Measurements from ENCODE around the gene ATXN7.
A peak's percentile ranks its signal among the peaks of the same experiment; 100 is the strongest.

The ATXN7 gene

GRCh38 chr3:63964681-63965485 lies 101.2 kb downstream of the ATXN7 start:
- peak; percentile 68 for DNase-seq

DNA sequence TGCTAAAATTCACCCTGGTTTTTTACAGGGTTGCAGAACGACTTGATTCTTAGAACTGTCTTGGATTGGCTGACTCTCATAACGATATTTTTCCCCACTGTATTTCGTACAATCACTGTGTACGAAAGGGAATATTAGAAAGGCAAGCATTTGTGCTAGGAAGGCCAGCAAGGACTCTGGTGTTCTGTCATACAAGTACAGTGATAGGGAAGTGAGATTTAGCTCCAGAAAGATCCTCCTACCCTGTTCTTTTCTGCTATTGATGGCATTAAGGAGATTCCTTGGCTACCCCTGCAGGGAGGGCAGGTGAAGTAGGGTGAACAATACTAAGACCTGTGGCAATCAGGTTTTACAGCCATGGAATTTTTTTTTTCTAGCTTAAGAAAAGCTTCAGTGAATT lies 102.3 kb downstream of the ATXN7 start:
- no peak for DNase-seq

DNA sequence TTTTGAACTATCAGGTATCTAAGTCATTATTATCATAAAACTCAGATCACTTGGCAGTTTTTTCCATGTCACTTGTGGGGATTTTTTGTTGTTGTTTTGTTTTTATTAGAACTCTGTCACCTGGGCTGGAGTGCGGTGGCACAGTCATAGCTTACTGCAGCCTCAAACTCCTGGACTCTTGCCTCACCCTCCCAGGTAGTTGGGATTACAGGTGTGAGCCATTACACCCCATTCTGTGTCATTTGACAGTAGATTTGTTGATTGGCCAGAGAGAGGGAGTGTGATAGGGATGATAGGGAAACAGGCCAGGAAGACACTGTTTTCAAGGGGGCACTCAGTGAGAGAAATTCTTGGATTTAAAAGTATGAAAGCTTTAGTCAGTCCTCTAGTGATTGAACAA lies 103.2 kb downstream of the ATXN7 start:
- no peak for DNase-seq

GRCh38 chr3:63967675-63968611 lies 104.3 kb downstream of the ATXN7 start:
- peak; percentile 90 for DNase-seq

- DNase-seq, result no peak
Observed at GRCh38 chr3:63968612-63969350, 105.1 kb downstream of the ATXN7 start.

GRCh38 chr3:63969876-63970275 lies 106.2 kb downstream of the ATXN7 start:
- no peak for DNase-seq

DNA sequence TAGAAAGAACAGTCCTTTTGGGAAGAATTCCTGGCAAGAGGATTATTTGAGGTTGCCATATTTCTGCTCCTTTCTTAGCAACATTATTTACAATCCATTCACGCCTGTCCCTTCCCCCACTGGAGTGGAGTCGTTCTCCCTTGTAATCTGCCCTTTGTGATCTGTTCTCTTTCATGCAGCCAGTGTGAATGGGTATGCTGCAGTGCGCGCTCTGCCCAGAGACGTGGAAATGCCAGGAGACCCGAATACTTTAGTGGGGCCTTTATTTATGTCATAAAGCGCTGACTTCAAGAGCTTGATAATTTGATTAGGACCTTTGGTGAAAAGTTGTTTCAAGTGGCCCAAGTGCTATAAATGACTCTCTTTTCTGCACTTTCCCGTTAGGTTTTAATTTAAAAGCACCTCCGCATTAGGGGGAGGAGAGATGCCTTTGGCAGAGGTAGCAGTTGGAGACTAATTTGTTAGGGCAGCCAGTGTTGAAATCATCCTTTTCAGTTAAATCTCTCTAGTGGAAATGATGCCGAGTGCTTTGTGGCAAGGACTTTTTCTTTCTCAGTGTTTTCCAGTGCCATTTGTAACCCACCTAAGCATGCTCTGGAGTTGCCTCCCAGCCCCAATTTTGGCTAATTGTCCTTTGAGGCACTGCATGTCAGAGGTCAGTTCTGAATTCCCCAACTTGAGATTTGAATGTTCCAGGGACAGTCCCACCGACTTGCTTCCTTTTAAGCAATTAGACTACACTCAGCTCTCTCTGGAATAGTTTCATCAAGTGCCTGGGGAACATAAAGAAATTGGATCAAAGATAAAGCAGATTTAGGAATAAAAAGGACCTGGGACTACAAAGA lies 107.2 kb downstream of the ATXN7 start:
- peak; percentile 67 for DNase-seq

DNA sequence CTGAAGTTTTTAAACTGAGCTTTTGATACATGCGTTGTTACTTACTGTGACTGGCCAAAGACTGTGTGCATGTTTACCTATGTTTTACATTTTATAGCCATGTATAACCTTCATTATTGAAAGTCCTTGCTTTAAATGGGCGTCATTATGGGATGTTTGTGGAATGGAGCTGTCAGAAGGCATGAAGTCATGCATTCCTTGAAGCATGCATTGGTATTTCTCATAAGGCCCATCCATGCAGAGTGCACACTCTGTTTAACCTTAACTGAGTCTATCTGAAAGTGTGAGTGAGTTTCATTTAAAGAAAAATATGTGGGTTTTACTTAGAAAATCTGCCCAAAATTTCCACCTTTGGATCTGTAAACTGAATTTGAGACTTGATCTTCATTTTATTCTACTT lies 108.5 kb downstream of the ATXN7 start:
- no peak for DNase-seq

DNA sequence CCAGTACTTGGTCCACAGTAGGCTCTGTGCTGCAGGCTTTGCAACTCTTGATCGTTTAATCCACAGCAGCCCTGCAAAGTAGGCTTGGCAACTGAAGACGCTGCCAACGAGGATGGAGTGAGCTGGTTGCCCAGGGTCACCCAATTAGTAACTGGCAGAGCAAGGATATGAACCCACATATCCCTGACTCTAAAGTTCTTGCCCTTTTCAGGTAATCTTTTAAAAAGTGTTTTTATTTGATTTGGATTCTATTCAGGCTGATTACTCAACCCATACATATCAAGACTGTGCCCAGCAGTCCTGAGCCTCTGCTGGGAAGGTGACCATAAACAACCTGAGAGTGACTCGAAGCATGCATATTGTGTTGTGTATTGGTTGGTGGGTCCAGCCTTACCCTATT lies 109.3 kb downstream of the ATXN7 start:
- DNase-seq, result no peak

DNA sequence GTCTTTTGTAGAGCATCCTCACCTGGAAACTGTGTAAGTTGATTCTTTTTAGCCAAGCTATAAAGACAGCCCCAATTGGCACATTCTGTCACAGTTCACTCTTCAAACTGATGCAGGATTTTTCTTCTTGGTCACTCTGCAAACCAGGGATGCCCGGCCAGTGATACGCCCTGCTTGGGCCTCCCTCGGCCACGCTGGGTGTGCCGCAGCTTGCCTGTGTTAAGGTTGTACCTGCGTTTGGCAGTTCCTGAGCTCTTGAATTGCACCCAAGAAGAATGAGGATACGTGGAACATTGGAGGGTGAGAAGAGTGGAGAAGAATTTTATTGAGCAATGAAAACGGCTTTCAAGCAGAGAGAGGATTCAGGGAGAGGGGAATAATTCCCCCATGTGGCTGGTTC lies 109.7 kb downstream of the ATXN7 start:
- DNase-seq, result no peak

- no peak for DNase-seq
Observed at GRCh38 chr3:63974451-63974850, 110.8 kb downstream of the ATXN7 start.

- no peak for DNase-seq
Observed at GRCh38 chr3:63975723-63976122, 112.1 kb downstream of the ATXN7 start.

DNA sequence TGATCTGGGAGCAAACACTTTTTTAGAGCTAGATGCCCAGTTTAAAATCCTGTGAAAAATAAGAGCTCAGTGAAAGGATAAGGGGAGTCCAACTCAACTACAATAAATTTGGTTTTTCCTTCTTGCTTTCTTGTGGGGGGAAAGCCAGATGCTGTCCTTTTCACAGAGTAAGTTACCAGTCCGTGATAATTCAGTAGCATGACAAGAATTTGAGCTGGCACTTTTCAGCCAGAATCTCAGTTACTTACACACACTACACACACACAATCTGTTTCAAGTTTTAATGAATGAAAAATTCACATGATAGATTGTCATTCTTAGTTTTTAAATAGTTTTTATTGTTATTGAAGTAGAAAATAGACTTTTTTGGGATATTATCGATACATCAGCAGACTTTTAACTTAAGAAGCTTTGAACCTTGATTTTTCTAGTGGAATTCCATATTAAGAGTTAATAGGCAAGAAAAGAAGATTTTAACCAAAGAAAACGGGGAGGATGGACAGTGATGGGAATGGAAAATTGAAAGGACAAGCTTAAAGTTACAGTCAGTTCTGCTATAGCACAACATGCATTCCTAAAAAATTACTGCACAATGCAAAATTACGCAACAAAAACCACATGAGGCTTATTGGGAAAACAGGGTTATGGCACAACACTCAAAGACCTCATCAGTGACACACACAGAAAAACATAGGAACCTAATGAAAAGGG lies 112.6 kb downstream of the ATXN7 start:
- DNase-seq, result peak; percentile 61

DNA sequence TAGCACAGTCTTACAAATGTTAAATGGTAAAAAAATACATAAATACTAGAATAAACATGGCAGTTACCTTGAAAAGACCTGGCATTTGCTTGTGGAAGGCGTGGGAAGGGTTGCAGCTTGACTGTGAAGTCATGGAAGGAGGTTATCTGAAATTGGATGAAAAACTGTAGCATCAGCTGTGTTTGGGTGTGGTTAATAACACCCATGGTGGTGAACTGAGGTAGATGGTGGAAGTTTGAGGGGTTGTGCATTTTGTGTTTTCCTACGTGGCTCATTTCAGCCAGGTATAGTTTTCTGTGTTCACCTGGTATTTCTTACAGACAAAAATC lies 113.2 kb downstream of the ATXN7 start:
- DNase-seq, result peak; percentile 61

DNA sequence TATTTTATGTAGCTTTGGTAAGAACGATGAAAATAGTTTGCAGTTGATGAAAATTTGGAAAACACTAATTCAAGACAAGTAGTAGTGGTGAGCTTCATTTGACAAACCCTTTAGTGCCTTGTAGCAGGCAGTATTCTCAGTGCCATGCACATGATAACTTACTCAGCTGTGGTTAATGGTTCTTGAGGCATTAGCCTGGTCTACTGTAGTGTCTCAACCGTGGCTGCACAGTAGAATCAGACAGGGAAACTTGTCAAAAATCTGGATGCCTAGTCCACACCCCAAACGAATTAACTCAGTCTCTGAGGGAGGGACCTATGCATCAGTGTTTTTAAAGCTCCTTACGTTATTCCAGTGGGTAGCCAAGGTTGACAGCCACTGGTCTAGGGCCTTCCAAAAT lies 114.2 kb downstream of the ATXN7 start:
- DNase-seq, result peak; percentile 38

- DNase-seq, result peak; percentile 62
Observed at GRCh38 chr3:63979093-63979885, 115.6 kb downstream of the ATXN7 start.

DNA sequence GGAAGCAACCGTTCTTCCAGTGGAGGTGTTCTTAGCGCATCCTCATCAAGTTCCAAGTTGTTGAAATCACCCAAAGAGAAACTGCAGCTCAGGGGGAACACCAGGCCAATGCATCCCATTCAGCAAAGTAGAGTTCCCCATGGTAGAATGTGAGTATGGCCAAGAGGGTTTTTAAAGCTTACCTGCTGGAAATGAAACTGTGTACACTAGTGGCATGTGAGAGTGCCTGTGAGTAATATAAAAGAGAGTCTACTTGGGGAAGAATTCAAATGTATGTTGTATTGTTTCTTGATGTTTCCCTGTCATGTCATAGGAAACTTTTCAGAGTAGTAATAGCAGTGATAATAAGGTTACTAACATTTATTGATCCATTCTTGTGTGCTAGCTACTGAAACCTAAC lies 116.4 kb downstream of the ATXN7 start:
- no peak for DNase-seq

DNA sequence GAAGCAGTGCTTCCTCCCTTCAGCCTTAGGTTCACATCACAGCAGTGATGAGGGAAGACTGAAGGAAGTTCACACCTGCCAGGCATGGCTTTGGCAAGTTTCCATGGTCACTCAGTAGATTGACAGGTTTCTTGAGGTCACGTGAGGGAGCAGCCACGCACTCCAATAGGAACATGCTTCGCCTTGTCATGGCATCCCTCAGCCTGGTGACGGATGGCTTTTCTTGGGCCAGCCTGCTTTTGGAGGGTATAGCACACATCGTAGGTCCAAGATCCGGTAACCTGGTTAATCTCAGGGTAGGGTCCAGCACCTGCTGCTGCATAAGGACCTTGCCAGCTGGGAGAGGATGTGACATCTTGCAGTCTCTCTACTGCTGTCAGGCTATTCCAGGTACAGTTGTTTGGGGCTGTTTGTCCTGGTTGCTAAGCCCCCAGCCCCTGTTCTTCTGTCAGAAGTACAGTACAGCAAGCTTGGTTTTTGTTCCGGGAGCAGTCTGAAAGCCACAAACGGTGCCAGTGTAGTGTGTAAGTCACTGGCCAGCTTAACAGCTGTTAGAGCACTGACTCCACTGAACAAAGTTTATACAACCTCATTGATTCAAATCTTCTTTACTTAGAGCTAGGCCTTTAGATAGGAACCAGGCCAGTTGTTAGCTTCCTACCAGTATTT lies 117.3 kb downstream of the ATXN7 start:
- DNase-seq, result no peak

DNA sequence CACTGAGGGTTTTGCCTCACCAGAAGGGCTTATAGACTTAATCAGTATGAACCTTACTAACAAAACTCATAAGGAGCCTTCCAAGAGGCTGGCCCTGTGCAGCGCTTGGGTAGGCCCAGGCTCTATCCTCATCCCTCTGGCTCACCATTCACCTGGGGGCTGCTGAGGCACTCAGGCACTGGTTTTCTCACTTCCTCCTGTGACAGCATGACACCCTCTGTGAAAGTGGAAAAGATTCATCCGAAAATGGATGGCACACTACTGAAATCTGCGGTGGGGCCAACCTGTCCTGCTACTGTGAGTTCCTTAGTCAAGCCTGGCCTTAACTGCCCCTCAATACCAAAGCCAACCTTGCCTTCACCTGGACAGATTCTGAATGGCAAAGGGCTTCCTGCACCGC lies 118.3 kb downstream of the ATXN7 start:
- DNase-seq, result no peak

DNA sequence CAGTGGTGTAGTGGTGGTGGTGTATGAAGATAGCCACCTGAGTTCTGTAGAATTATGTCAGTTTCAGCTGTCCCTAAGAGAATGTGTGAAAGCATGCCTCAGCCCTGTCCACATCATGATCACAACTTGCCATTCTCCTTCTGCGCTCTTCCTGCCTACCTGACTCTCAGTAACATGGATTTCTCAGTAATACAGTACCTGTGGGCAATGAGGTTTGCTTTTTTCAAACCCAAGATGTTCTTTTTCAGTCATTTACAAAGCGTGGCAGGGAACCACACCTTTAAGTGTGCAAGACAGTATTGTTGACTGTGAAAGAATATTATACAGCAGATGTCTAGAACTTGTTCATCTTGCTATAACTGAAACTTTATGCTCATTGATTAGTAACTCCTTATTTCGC lies 120.7 kb downstream of the ATXN7 start:
- DNase-seq, result no peak
